ENCODE results near the gene ATXN1.
"Not testable (repeated sequence)": the region's sequence is repeated elsewhere in the genome, so short reads cannot be mapped to it uniquely, and the experiment has no call there.

DNA sequence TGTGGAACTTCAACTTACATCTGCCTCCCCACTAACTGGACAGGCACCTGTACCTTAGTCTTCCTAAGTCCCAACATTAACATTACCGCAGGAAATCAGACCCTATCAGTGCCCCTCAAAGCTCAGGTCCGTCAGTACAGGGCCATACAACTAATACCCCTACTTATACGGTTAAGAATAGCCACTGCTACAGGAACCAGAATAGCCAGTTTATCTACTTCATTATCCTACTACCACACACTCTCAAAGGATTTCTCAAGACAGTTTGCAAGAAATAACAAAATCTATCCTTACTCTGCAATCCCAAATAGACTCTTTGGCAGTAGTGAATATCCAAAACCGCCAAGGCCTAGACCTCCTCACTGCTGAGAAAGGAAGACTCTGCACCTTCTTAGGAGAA is 298.0 kb downstream of the ATXN1 start:
- TF ChIP-seq RARG (CRISPR knock-in tag; IDR thresholded peaks at IDR 0.05; ENCODE audit: low read depth); PTBP1 (IDR thresholded peaks at IDR 0.05; ENCODE audit: low read depth, low read length, poor library complexity, severe bottlenecking); ZNF720 (CRISPR knock-in tag; IDR thresholded peaks at IDR 0.05); MYNN (CRISPR knock-in tag; IDR thresholded peaks at IDR 0.05; ENCODE audit: low read depth); CHD4 (IDR thresholded peaks at IDR 0.05; ENCODE audit: borderline replicate concordance, low read length); CHCHD3 (CRISPR knock-in tag; IDR thresholded peaks at IDR 0.05); ZNF232 (CRISPR knock-in tag; IDR thresholded peaks at IDR 0.05; ENCODE audit: borderline replicate concordance); YY1 (IDR thresholded peaks at IDR 0.05; ENCODE audit: insufficient read depth, insufficient replicate concordance, low read depth, low read length); ZNF331 (CRISPR knock-in tag; IDR thresholded peaks at IDR 0.05); SAFB2 (CRISPR knock-in tag; IDR thresholded peaks at IDR 0.05; ENCODE audit: borderline replicate concordance, low read depth): not testable (repeated sequence)
- TF ChIP-seq, protein P1, sequence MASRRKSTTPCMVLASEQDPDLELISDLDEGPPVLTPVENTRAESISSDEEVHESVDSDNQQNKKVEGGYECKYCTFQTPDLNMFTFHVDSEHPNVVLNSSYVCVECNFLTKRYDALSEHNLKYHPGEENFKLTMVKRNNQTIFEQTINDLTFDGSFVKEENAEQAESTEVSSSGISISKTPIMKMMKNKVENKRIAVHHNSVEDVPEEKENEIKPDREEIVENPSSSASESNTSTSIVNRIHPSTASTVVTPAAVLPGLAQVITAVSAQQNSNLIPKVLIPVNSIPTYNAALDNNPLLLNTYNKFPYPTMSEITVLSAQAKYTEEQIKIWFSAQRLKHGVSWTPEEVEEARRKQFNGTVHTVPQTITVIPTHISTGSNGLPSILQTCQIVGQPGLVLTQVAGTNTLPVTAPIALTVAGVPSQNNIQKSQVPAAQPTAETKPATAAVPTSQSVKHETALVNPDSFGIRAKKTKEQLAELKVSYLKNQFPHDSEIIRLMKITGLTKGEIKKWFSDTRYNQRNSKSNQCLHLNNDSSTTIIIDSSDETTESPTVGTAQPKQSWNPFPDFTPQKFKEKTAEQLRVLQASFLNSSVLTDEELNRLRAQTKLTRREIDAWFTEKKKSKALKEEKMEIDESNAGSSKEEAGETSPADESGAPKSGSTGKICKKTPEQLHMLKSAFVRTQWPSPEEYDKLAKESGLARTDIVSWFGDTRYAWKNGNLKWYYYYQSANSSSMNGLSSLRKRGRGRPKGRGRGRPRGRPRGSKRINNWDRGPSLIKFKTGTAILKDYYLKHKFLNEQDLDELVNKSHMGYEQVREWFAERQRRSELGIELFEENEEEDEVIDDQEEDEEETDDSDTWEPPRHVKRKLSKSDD (CRISPR knock-in tag; IDR thresholded peaks at IDR 0.05; ENCODE audit: low read depth) = not testable (repeated sequence)
- TF ChIP-seq, protein P2, sequence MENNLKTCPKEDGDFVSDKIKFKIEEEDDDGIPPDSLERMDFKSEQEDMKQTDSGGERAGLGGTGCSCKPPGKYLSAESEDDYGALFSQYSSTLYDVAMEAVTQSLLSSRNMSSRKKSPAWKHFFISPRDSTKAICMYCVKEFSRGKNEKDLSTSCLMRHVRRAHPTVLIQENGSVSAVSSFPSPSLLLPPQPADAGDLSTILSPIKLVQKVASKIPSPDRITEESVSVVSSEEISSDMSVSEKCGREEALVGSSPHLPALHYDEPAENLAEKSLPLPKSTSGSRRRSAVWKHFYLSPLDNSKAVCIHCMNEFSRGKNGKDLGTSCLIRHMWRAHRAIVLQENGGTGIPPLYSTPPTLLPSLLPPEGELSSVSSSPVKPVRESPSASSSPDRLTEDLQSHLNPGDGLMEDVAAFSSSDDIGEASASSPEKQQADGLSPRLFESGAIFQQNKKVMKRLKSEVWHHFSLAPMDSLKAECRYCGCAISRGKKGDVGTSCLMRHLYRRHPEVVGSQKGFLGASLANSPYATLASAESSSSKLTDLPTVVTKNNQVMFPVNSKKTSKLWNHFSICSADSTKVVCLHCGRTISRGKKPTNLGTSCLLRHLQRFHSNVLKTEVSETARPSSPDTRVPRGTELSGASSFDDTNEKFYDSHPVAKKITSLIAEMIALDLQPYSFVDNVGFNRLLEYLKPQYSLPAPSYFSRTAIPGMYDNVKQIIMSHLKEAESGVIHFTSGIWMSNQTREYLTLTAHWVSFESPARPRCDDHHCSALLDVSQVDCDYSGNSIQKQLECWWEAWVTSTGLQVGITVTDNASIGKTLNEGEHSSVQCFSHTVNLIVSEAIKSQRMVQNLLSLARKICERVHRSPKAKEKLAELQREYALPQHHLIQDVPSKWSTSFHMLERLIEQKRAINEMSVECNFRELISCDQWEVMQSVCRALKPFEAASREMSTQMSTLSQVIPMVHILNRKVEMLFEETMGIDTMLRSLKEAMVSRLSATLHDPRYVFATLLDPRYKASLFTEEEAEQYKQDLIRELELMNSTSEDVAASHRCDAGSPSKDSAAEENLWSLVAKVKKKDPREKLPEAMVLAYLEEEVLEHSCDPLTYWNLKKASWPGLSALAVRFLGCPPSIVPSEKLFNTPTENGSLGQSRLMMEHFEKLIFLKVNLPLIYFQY (CRISPR knock-in tag; IDR thresholded peaks at IDR 0.05; ENCODE audit: borderline replicate concordance) = not testable (repeated sequence)
- TF ChIP-seq, protein P3, sequence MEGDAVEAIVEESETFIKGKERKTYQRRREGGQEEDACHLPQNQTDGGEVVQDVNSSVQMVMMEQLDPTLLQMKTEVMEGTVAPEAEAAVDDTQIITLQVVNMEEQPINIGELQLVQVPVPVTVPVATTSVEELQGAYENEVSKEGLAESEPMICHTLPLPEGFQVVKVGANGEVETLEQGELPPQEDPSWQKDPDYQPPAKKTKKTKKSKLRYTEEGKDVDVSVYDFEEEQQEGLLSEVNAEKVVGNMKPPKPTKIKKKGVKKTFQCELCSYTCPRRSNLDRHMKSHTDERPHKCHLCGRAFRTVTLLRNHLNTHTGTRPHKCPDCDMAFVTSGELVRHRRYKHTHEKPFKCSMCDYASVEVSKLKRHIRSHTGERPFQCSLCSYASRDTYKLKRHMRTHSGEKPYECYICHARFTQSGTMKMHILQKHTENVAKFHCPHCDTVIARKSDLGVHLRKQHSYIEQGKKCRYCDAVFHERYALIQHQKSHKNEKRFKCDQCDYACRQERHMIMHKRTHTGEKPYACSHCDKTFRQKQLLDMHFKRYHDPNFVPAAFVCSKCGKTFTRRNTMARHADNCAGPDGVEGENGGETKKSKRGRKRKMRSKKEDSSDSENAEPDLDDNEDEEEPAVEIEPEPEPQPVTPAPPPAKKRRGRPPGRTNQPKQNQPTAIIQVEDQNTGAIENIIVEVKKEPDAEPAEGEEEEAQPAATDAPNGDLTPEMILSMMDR (CRISPR knock-in tag; IDR thresholded peaks at IDR 0.05) = not testable (repeated sequence)
